ENCODE results near the gene IRF3.

Gene IRF3

DNA sequence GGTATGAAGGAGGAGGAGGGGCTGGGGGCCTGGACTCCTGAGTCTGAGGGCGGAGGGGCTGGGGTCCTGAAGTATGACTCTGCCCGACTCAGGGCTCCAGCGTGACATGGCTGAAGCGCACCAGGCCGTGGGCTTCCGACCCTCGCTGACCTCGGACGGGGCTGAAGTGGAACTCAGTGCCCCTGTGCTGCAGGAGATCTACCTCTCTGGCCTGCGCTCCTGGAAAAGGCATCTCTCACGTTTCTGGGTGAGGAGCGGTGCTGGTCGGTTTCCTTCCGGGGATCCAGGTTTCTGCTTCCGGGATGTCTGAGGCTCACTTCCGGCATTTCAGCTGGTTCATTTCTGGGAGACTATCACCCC lies 26.5 kb upstream of the IRF3 start:
- Histone ChIP-seq H2BK120ac (ENCODE audit: low read depth, low read length) (no peak overlapping the region), H3K79me1 (replicated peaks; ENCODE audit: low read length, poor library complexity, severe bottlenecking) (peaks cover 9% of the 10 kb centered on the region), H3K4me1 (ENCODE audit: control insufficient read depth, insufficient read depth, low read depth, low read length) (peaks cover 21% of the 10 kb centered on the region), H4K8ac (ENCODE audit: low read length) (peak overlapping the region; percentile 56), H3K4ac (ENCODE audit: low read depth in 1 of 2, low read length in 2 of 2) (no peak overlapping the region), H3K27me3 (ENCODE audit: control insufficient read depth in 1 of 2, insufficient read depth in 1 of 2, low read length in 2 of 2) (no peaks in the 10 kb centered on the region), H3K23ac (ENCODE audit: low read length in 2 of 2) (no peak overlapping the region), H3K9ac (ENCODE audit: low read length) (no peak overlapping the region), H2AK5ac (ENCODE audit: low read length, severe bottlenecking) (no peak overlapping the region), H2AFZ (ENCODE audit: low read depth, low read length) (no peak overlapping the region), H4K91ac (ENCODE audit: low read length) (peak overlapping the region; percentile 43), H3K36me3 (ENCODE audit: control insufficient read depth in 1 of 2, insufficient read depth in 2 of 2, low read depth in 1 of 2, low read length in 2 of 2) (peaks cover 11 to 26% of the 10 kb centered on the region in 2 experiments), H3K9me3 (ENCODE audit: control insufficient read depth, low read length) (no peaks in the 10 kb centered on the region), H3K14ac (ENCODE audit: low read length in 2 of 2) (no peak overlapping the region), H2BK5ac (ENCODE audit: low read depth, low read length, poor library complexity, severe bottlenecking) (no peak overlapping the region), H3K27ac (ENCODE audit: low read length, poor library complexity, severe bottlenecking) (no peak overlapping the region), H2BK12ac (ENCODE audit: low read length in 2 of 2) (peak overlapping the region in 1 of 2 experiments; percentile 2), H2BK15ac (ENCODE audit: low read depth, poor library complexity, severe bottlenecking) (no peak overlapping the region), H3K4me3 (ENCODE audit: insufficient read depth in 1 of 2, low read depth in 1 of 2, low read length in 2 of 2) (peak overlapping the region in 1 of 2 experiments; percentile 91), H3K4me2 (ENCODE audit: low read length, poor library complexity, severe bottlenecking) (no peak overlapping the region), H3K18ac (ENCODE audit: low read depth in 1 of 2, low read length in 2 of 2) (no peak overlapping the region)
- DNase-seq, result no peak
- WGBS, result 86% methylated on average over 16 of the region's 16 CpGs

DNA sequence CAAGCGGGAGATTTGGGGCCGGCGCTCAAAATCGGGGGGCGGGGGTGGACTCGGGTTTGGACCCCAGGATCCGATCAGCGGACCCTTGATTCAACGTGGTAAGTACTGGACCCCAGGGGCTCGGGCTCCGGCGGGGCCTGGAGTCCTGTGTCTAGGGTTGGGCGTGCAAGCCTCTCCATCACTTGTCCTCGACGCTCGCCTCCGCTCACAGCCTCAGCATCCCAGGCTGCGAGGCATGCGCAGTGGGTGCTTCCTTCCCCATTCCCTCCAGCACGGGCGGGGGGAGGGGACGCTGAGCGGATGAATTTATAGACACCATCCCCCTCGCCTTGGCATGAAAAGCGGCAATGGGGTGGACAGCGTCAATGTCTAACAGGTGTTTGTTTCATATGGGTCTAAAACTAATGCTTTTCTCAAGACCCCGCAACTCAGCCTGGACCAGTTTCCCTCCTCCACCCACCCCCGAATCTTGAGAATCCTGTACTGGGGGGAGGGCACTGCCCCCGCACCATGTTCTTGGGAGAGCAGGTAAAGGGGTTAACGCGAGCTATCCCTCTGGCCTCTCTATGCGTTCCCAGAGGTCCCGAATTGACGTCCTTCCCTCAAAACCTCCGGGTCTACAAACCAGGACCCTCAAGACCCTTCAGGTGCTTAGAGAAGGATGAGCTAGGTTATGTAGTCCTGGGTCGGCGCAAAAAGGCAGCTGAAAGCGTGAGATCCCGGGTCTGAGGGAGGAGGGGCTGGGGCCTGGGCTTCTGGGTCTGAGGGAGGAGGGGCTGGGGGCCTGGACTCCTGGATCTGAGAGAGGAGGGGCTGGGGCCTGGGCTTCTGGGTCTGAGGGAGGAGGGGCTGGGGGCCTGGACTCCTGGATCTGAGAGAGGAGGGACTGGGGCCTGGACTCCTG lies 25.8 kb upstream of the IRF3 start:
- peak overlapping the region; percentile 74 for H4K8ac ChIP-seq (ENCODE audit: low read length)
- H2BK5ac ChIP-seq (ENCODE audit: low read depth, low read length, poor library complexity, severe bottlenecking), result no peak overlapping the region
- H2BK120ac ChIP-seq (ENCODE audit: low read depth, low read length), result no peak overlapping the region
- H2AK5ac ChIP-seq (ENCODE audit: low read length, severe bottlenecking), result no peak overlapping the region
- peak; percentile 74 for DNase-seq
- H3K27ac ChIP-seq (ENCODE audit: low read length, poor library complexity, severe bottlenecking), result no peak overlapping the region
- H3K36me3 ChIP-seq (ENCODE audit: control insufficient read depth in 1 of 2, insufficient read depth in 2 of 2, low read depth in 1 of 2, low read length in 2 of 2), result peaks cover 11 to 30% of the 10 kb centered on the region in 2 experiments
- peaks cover 13% of the 10 kb centered on the region for H3K79me1 ChIP-seq (replicated peaks; ENCODE audit: low read length, poor library complexity, severe bottlenecking)
- H2BK12ac ChIP-seq (ENCODE audit: low read length in 2 of 2), result no peak overlapping the region
- no peaks in the 10 kb centered on the region for H3K9me3 ChIP-seq (ENCODE audit: control insufficient read depth, low read length)
- H2AFZ ChIP-seq (ENCODE audit: low read depth, low read length), result peak overlapping the region; percentile 29
- no peak overlapping the region for H4K91ac ChIP-seq (ENCODE audit: low read length)
- peak overlapping the region in 1 of 2 experiments; percentile 48 for H3K18ac ChIP-seq (ENCODE audit: low read depth in 1 of 2, low read length in 2 of 2)
- H3K27me3 ChIP-seq (ENCODE audit: control insufficient read depth in 1 of 2, insufficient read depth in 1 of 2, low read length in 2 of 2), result no peaks in the 10 kb centered on the region
- H3K4me2 ChIP-seq (ENCODE audit: low read length, poor library complexity, severe bottlenecking), result peak overlapping the region; percentile 78
- no peak overlapping the region for H2BK15ac ChIP-seq (ENCODE audit: low read depth, poor library complexity, severe bottlenecking)
- WGBS, result 13% methylated on average over 30 of the region's 39 CpGs
- peak overlapping the region in 1 of 2 experiments; percentile 86 for H3K4ac ChIP-seq (ENCODE audit: low read depth in 1 of 2, low read length in 2 of 2)
- peak overlapping the region; percentile 51 to 91 for H3K4me3 ChIP-seq (ENCODE audit: insufficient read depth in 1 of 2, low read depth in 1 of 2, low read length in 2 of 2)
- no peak overlapping the region for H3K14ac ChIP-seq (ENCODE audit: low read length in 2 of 2)
- H3K9ac ChIP-seq (ENCODE audit: low read length), result peak overlapping the region; percentile 84
- H3K4me1 ChIP-seq (ENCODE audit: control insufficient read depth, insufficient read depth, low read depth, low read length), result peaks cover 21% of the 10 kb centered on the region
- H3K23ac ChIP-seq (ENCODE audit: low read length in 2 of 2), result no peak overlapping the region

DNA sequence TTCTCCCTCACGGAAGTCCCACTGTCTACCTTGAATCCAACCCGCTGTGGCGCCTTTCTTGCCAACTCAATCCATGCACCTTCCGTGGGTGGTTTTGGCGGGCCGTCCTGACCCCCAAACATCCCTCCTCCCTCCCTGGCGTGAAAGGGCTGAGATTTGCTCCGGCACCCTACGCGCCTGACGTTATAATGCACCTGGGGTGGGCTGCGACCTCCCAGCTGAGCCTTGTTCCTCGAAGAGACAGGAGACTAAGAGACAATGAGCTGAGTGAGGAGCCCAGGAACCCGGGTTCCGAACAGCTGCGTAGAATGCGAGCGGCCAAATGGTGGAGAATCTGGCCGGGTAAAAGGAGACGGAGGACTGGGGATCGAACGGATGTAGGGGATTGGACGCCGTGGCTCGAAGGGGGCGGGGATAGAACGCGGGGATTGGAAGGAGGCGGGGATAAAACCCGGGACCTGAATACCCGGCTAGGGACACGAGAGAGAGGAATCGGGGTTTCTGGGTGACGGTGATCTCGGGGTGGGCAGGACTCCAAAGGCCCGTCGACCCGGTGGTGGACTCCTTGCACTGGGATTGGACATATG lies 25.1 kb upstream of the IRF3 start, which contains the start of gene CPT1C:
Gene CPT1C, plus strand, starts transcription at position 461 of the 587 bp plus-strand sequence. CDS start 1,137 bp downstream, outside the sequence.
- Histone ChIP-seq H4K8ac (ENCODE audit: low read length) (peak within 1 kb of the TSS; percentile 78), H2AK5ac (ENCODE audit: low read length, severe bottlenecking) (no peak within 1 kb of the TSS), H3K4me2 (ENCODE audit: low read length, poor library complexity, severe bottlenecking) (peak within 1 kb of the TSS; percentile 78), H3K79me1 (replicated peaks; ENCODE audit: low read length, poor library complexity, severe bottlenecking) (peaks cover 15% of the 10 kb centered on the region), H3K14ac (ENCODE audit: low read length in 2 of 2) (peak within 1 kb of the TSS in 1 of 2 experiments; percentile 37), H3K27me3 (ENCODE audit: control insufficient read depth in 1 of 2, insufficient read depth in 1 of 2, low read length in 2 of 2) (no peaks in the 10 kb centered on the region), H2BK120ac (ENCODE audit: low read depth, low read length) (no peak within 1 kb of the TSS), H3K9me3 (ENCODE audit: control insufficient read depth, low read length) (no peaks in the 10 kb centered on the region), H3K4ac (ENCODE audit: low read depth in 1 of 2, low read length in 2 of 2) (peak within 1 kb of the TSS; percentile 19 to 86), H3K4me3 (ENCODE audit: insufficient read depth in 1 of 2, low read depth in 1 of 2, low read length in 2 of 2) (peak within 1 kb of the TSS; percentile 51 to 91), H3K9ac (ENCODE audit: low read length) (peak within 1 kb of the TSS; percentile 84), H3K36me3 (ENCODE audit: control insufficient read depth in 1 of 2, insufficient read depth in 2 of 2, low read depth in 1 of 2, low read length in 2 of 2) (peaks cover 17 to 37% of the 10 kb centered on the region in 2 experiments), H2AFZ (ENCODE audit: low read depth, low read length) (peak within 1 kb of the TSS; percentile 29), H2BK15ac (ENCODE audit: low read depth, poor library complexity, severe bottlenecking) (peak within 1 kb of the TSS; percentile 53), H3K4me1 (ENCODE audit: control insufficient read depth, insufficient read depth, low read depth, low read length) (peaks cover 21% of the 10 kb centered on the region), H4K91ac (ENCODE audit: low read length) (no peak within 1 kb of the TSS), H3K23ac (ENCODE audit: low read length in 2 of 2) (no peak within 1 kb of the TSS), H3K18ac (ENCODE audit: low read depth in 1 of 2, low read length in 2 of 2) (peak within 1 kb of the TSS; percentile 26 to 48), H2BK5ac (ENCODE audit: low read depth, low read length, poor library complexity, severe bottlenecking) (no peak within 1 kb of the TSS), H3K27ac (ENCODE audit: low read length, poor library complexity, severe bottlenecking) (no peak within 1 kb of the TSS), H2BK12ac (ENCODE audit: low read length in 2 of 2) (peak within 1 kb of the TSS in 1 of 2 experiments; percentile 60)
- peak; percentile 85 for DNase-seq
- 6% methylated on average over 38 of the region's 38 CpGs for WGBS
